HG03378 (cell line): ENCODE data around the gene LTBP4.

Source experiments
- ATAC-seq: cut with Tn5 transposase; IDR thresholded peaks from one replicate; pipeline ENCODE4 v1.9.1; 2021; ENCODE audit warnings: mild to moderate bottlenecking, moderate library complexity; ENCODE audit not compliant: unreplicated experiment

The LTBP4 gene

DNA sequence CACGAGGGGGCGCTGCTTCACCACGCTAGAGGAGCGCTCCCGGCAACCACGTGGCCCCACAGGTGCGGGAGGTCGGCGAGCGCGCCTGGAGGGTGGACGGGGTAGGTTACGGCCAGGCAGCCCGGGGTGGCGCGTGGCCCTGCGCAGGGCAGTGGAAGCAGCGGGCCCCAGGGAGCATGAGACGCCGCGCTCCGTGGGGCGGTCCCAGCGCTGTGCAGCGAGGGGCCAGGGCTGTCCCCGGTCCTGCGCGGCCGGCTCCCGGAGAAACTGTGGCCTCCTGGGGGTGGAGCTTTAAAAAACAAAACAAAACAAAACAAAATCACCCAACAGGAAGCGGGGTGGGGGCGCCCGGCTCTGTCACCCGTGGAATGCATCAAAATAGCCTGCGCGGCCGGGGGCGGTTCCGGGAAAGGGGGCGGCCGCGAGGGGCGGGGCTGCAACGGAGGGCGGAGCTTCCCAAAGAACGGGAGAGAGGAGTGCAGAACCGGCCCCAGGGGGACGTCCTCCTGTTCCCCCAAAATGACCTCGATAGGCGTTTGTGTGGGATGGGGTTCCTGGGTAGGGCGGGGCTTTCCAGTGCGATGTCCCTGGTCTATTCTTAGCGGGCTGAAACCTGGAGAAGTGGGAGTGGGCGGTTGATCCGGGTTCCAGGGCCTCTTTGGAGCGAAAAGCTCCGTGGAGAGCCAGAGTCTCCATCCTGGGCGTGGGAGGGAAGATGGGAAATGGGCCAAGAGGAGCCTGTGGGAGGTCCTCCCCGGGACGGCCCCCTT lies 61.9 kb downstream of the LTBP4 start:
- peak; percentile 68 for ATAC-seq

DNA sequence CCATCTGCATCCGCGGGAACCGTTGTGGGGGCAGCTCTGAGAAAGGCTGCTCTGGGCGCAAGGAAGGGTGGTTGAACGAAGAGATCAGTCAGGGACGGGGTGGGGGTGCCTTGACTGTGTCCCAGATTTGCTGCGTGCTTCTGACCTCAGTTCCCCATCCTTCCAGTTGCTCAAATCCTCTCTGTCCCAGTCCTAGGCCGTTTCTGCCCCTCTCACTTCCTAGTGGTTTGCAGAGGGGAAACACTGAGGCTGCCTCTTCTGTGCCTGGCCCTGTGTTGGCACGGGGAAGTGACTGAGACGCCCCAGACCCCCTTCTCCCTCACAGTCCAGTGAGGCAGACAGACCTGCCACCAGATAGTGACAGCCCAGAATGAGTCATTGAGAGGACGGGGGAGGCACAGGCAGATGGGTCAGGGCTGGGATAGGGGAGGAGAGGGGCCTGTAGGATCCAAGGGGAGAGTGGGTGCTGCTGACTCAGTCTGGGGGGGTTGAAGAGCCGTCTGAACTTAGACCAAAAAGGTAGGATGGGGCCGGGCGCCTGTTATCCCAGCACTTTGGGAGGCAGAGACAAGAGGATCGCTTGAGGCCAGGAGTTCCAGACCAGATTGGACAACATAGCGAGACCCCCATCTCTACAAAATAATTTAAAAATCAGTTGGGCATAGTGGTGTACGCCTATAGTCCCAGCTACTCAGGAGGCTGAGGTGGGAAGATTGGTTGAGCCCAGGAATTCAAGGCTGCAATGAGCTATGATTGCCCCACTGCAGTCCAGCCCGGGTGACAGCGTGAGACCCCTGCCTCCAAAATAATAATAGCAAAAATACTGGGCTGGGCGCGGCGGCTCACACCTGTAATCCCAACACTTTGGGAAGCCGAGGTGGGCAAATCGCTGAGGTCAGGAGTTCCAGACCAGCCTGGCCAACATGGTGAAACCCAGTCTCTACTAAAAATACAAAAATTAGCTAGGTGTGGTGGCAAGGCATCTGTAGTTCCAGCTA lies 62.8 kb downstream of the LTBP4 start:
- no peak for ATAC-seq

DNA sequence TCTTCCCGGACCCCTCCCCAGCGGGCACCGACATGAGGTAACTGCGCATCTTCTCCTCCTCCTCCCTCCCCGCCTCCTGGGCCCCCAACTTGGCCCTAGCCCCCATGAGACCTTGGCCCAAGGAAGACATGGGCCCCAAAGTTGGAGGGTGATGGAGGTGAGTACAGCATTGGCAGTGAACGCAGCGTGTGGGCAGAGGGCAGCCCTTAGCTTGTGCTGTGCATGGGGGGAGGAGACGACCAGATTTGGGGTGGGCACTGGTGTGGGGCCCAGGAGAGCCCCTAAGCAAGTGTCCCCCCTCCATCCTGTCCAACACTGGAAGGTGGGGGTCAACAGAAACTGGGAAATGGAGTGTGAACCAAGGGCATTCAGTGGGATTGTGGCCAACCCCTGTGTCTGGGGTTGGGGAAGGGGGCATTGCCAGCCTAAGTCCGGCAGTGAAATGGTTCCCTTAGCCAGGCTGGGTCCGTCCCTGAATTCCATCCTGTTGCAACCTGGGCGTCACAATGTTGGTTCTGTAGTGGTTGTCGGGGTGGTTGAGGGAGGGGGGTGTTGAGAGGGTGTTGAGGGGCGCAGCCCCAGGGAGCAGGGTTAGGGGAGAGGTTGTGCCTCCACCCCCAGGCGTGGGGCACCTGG lies 65.8 kb downstream of the LTBP4 start:
- no peak for ATAC-seq

DNA sequence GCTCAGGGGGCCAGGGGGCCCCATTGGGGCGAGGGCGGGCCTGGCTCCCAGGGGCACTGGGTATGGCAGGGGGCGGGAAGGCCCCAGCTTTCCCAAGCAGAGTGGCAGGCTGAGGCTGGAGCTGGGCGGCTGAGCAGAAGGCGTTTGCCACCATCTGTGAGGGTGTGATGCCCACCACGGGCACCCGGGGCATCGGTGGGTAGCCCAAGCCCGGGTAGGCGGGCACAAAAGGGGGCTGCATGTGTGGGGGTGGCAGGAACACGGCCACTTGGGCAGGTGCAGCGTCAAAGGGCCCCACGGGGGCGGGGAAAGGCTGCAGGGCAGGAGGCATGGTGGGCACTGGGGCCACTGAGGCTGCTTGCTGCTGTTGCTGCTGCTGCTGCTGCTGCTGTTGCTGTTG lies 66.4 kb downstream of the LTBP4 start:
- ATAC-seq = no peak

DNA sequence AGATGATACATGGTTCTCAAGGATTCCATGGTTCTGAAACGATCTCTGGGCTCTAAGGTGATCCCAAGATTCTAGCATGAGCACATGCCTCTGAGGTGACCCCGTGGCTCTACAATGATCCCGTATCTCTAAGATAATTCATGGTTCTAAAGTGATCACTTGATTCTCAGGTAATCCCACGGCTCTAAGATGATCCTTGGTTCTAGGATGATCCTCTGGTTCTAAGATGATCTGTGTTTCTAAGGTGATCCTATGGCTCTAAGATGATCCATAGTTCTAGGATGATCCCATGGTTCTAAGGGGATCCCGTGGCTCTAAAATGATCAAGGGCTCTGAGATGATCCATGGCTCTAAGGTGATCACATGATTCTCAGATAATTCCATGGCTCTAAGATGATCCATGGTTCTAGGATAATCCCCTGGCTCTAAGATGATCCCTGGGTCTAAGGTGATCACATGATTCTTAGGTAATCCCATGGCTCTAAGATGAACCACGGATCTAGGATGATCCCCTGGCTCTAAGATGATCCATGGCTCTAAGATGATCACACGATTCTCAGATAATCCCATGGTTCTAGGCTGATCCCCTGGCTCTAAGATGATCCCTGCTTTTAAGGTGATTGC lies 67.9 kb downstream of the LTBP4 start:
- no peak for ATAC-seq

DNA sequence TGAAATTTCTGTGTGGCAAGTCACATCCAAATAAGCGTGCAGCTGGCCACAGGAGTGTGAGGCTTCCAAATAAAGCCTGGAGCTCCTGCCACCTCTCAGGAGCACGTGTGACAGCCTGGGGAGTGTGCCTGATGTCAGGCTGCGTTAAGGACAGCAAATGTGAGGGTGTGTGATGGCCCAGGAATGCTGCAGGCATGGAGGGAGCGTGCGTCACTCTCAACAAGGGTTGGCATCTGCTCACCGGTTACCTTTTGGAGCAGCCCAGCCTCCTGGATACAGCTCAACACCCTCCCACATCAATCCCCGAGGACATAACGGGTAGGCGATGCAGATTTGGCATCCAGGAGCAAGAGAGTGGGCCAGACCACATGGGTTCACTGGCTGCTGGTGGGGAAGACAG lies 70.2 kb downstream of the LTBP4 start:
- no peak for ATAC-seq

DNA sequence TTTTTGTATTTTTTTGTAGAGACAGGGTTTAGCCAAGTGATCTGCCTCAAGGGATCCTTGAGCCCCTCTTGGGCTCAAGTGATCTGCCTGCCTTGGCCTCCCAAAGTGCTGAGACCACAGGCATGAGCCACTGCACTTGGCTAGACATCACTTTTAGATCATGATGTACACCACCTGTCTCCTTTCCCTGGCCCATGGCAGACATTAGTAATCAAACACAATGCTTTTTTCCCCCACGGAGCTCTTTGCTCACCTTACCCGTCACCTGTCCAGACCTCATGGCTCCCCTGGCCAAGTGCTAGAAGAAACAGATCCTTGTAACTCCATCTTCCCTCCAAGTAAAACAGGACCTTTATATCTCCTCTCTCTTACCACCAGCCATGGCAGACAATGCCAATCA lies 70.9 kb downstream of the LTBP4 start:
- ATAC-seq = no peak

DNA sequence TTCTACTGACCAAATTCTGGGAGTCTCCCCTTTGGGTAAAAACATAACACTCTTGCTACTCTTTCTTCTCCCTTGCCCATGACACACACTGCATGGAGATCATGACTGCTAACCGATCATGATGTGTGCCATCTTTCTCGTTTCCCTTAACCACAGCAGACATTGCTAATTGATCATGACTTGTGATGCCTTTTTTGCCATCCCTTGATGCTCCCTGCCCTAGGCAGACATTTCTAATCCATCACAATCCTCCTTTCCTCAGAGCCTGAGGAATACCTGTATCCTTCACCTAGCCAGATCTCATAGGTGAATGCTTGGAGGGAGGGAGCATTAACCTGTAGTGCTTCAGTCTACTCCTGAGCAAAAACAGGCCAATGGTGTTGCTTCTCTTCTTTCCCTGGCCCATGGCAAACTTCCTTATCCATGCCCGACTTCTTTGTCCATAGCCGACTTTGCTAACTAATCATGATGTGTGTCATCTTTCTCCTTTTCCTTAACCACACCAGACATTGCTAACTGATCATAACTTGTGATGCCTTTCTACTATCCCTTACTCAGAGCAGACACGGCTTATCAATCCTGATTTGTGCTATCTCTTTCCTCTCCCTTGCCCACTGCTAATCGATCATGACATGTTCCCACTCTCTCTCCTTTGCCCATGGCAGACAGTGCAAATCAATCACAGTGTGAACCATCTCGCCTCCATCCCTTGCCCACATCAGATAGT lies 71.6 kb downstream of the LTBP4 start:
- no peak for ATAC-seq

DNA sequence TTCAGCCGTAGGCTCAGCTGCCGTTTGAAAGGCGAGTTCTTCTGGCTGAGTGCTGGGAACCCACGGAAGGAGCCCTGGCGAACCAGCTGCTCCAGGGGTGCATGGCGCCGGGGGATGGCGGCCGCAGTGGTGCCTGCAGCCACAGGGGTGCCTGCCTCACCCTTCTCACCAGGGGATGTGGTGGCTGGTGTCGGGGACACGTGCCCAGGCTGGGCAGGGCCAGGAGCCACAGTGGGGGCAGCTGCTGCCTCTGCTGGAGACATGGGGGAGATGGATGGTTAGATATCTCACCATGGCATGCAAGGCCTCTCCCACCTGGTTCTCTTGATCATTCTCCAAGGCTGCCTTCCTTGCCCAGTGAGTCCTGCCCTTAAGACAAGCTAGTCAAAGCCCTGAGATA lies 72.2 kb downstream of the LTBP4 start:
- no peak for ATAC-seq

DNA sequence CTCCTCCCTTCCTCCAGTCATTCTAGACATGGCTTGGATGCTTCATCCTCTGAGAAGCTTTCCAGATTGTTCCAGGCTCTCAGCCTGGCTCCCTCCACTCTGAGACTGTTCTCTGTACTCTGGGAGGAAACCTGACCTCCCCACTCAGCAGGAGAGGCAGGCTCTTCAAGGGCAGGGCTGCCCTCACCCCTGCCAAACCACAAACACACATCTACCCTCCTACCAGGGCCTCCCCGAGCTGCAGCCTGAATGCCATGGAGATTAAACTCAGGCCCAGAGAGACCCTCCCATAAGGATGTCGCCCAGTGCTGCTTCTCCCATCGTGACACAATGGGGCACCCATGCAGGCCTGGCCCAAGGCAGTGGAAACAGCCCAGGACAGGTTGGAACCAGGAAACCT lies 73.1 kb downstream of the LTBP4 start:
- ATAC-seq = no peak

DNA sequence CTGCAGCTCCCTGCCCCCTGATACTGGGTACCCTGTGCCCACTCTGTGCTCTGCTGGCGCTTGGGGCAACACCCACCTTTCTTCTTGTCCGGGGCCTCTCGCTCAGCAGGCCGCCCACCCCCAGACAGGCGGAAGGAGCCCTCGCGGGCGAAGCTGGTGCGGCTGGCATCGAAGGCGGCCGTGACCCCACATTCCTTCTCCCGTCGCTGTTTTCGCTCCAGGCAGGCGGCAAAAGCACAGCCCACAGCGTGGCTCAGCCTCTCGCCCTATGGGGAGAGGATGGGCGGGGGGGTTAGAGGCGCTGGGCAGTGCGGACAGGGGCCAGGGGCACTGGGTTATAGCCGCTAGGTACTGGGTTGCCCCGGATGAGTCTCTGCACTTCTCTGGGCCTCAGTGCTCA lies 76.0 kb downstream of the LTBP4 start:
- ATAC-seq = no peak
